ENCODE measurements around the gene ITGB8. TPM values are rescaled to one million over a fixed set of nuclear protein-coding genes. Genes with fewer than 3 reads are reported as not detected.
"Not testable (repeated sequence)": the region's sequence is repeated elsewhere in the genome, so short reads cannot be mapped to it uniquely, and the experiment has no call there.

The ITGB8 gene
- total and polyA plus RNA-seq, 12 donors: 1.1 to 16.4 (median 6.3) TPM

DNA sequence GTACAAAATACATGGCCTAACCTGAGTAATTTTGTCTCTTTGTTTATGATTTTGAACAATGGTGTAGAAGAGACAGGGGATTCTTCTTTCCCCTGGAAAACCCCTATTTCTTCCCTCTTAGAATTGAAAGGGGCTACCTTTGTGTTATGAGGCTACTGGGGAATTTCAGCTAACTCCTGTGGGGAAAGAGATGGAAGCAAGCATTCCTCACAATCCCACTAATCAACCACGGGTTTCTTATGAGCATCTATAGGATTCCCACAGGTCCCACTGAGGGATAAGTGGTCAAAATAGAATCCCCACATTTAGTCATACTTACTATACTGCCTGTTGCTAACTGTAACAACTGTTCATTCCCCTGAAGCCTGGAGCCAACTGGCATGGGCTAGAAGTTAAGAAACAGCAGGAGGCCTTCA is 32.2 kb upstream of the ITGB8 start:
- no peak for DNase-seq
- 75 to 92% (median 85%) methylated on average over 1 of the region's 1 CpG for WGBS, 4 donors

GRCh38 chr7:20299145-20299544 is 31.6 kb upstream of the ITGB8 start:
- Histone ChIP-seq H3K4me3 (no peak overlapping the region), H3K36me3 (replicated peaks in 1 of 2) (no peaks in the 10 kb centered on the region), H3K4me1 (replicated peaks in 1 of 2) (no peaks in the 10 kb centered on the region), H3K27ac (no peak overlapping the region), H3K9me3 (replicated peaks in 1 of 3) (no peaks in the 10 kb centered on the region), H3K27me3 (no peaks in the 10 kb centered on the region)
- WGBS, 4 donors: 77 to 97% (median 88%) methylated on average over 1 of the region's 1 CpG
- intact Hi-C loops (cut with DNase I): no loop called here
- TF ChIP-seq POLR2A (IDR thresholded peaks at IDR 0.05) (no peak), CTCF (IDR thresholded peaks at IDR 0.05) (no peak)
- no peak for DNase-seq

More for the DNA sequence above, 32.2 kb upstream of the ITGB8 start:
- Histone ChIP-seq H3K27me3 (no peaks in the 10 kb centered on the region), H3K9me3 (replicated peaks in 1 of 3) (no peaks in the 10 kb centered on the region), H3K36me3 (replicated peaks in 1 of 2) (no peaks in the 10 kb centered on the region), H3K4me1 (replicated peaks in 1 of 2) (no peaks in the 10 kb centered on the region), H3K27ac (no peak overlapping the region), H3K4me3 (no peak overlapping the region)
- TF ChIP-seq CTCF (IDR thresholded peaks at IDR 0.05) (no peak), POLR2A (IDR thresholded peaks at IDR 0.05) (no peak)
- intact Hi-C loops (cut with DNase I): no loop called here

- no peaks in the 10 kb centered on the region for H3K9me3 ChIP-seq (replicated peaks in 1 of 3)
- intact Hi-C loops (cut with DNase I): no loop called here
- no peak for TF ChIP-seq POLR2A (IDR thresholded peaks at IDR 0.05)
- TF ChIP-seq CTCF (IDR thresholded peaks at IDR 0.05): no peak
- no peaks in the 10 kb centered on the region for H3K27me3 ChIP-seq
- peak overlapping the region in 1 of 5 donors; percentile 37 for H3K27ac ChIP-seq
- no peaks in the 10 kb centered on the region for H3K4me1 ChIP-seq (replicated peaks in 1 of 2)
- 87 to 90% (median 88%) methylated on average over 6 of the region's 6 CpGs for WGBS, 4 donors
- no peaks in the 10 kb centered on the region for H3K36me3 ChIP-seq (replicated peaks in 1 of 2)
- no peak for DNase-seq
- H3K4me3 ChIP-seq: no peak overlapping the region
These were observed 30.9 kb upstream of the ITGB8 start for GRCh38 chr7:20299647-20300312.

DNA sequence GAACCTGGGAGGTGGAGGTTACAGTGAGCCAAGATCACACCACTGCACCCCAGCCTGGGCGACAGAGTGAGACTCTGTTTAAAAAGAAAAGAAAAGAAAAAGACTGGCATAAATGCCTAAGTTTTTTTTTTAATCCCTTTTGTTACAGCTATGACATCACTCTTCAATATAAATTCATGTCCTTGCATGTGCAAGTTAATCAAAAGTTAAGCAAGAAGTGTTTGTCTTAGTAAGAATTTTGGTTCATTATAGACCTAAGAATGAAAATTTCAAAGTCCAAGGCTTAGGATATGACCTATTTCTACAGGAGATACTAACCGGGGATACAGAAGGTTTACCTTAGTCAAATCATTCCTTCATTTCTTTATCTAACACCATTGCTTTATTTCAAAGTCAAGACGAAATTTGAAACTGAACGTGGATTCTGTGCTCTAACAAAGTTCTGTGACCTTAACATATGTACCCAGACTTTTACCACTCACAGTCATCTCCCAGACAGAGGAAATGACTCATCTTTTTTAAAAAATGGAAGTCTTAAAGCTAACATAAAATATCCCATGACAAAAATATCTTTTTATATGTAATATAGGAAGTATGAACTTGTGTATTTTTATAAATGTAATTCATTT is 29.3 kb upstream of the ITGB8 start:
- intact Hi-C loops (cut with DNase I): no loop called here
- Histone ChIP-seq H3K9me3 (replicated peaks in 1 of 3) (no peaks in the 10 kb centered on the region), H3K36me3 (replicated peaks in 1 of 2) (no peaks in the 10 kb centered on the region), H3K4me3 (no peak overlapping the region), H3K27ac (peak overlapping the region in 1 of 5 donors; percentile 59), H3K4me1 (replicated peaks in 1 of 2) (no peaks in the 10 kb centered on the region), H3K27me3 (no peaks in the 10 kb centered on the region)
- 60 to 78% (median 70%) methylated on average over 4 of the region's 4 CpGs for WGBS, 4 donors
- TF ChIP-seq CTCF (IDR thresholded peaks at IDR 0.05): no peak
- no peak for TF ChIP-seq POLR2A (IDR thresholded peaks at IDR 0.05)
- DNase-seq: no peak

DNA sequence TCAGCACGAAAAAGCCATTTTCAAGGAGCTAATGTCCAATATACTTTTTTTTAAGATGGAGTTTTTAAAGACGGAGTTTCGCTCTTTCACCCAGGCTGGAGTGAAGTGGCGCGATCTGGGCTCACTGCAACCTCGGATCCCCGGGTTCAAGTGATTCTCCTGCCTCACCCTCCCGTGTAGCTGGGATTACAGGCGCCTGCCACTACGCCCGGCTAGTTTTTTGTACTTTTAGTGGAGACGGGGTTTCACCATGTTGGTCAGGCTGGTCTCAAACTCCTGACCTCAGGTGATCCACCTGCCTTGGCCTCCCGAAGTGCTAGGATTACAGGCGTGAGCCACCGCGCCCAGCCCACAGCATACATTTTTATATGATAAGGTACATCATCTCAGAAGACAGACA is 28.4 kb upstream of the ITGB8 start:
- WGBS, 4 donors: 93 to 95% (median 93%) methylated on average over 16 of the region's 16 CpGs
- intact Hi-C loops (cut with DNase I); H3K9me3 ChIP-seq (replicated peaks in 1 of 3); H3K27me3 ChIP-seq; H3K4me1 ChIP-seq (replicated peaks in 1 of 2); H3K27ac ChIP-seq; H3K4me3 ChIP-seq; DNase-seq; H3K36me3 ChIP-seq (replicated peaks in 1 of 2): not testable (repeated sequence)
